GM12878 (cell line): Measurements from ENCODE around the gene RARRES2. TPM values are rescaled to one million over a fixed set of nuclear protein-coding genes. Genes with fewer than 3 reads are reported as not detected.

ENCODE experiments used
- ATAC-seq: fragments of 200-7000 bp; cut with Tn5 transposase; 3 replicates; pipeline ENCODE4 v1.9.1; 2020; ENCODE audit warnings: mild to moderate bottlenecking, moderate library complexity
- BruUV-seq: library from RNA; stranded (reverse); fragments of 400-500 nt; replicated peaks from 2 replicates; lab custom pipeline; 2021; lab: Mats Ljungman, UMichigan
- CTCF ChIA-PET: fragments of 300-600 bp; sonication (Branson Sonifier 250); formaldehyde crosslinking; extraction: SDS; loops from one replicate; lab custom pipeline; 2021; ENCODE audit warnings: inconsistent platforms; lab: Yijun Ruan, JAX
- POLR2A ChIA-PET: fragments of 350-600 bp; formaldehyde crosslinking; extraction: SDS; loops from one replicate; lab custom pipeline; 2021; ENCODE audit warnings: inconsistent platforms; lab: Charles Lee
- RAD21 ChIA-PET: fragments of 300-600 bp; sonication (Branson Sonifier 250); formaldehyde crosslinking; loops from one replicate; lab custom pipeline; 2023; ENCODE audit warnings: antibody characterized with exemption; ENCODE audit not compliant: unreplicated experiment; lab: Charles Lee
- SMC1A ChIA-PET: fragments of 300-600 bp; sonication (Branson Sonifier 250); formaldehyde crosslinking; loops from one replicate; lab custom pipeline; 2023; ENCODE audit not compliant: unreplicated experiment, uncharacterized antibody; lab: Charles Lee
- DNase-seq: peaks from one replicate; pipeline ENCODE4 v3.0.0-alpha.2; 2011; ENCODE audit warnings: low read depth, low spot score
- FAIRE-seq: peaks from 3 replicates; lab custom pipeline; 2011; peaks lifted over from hg19 to GRCh38; lab: Jason Lieb, UNC
- H2AFZ ChIP-seq: 2 replicates; pipeline ENCODE4 v1.6.0; 2011; ENCODE audit warnings: low read depth, low read length, control low read depth; ENCODE audit not compliant: control insufficient read depth
- H3K27ac ChIP-seq: 2 replicates; pipeline ENCODE4 v1.5.1; 2011; ENCODE audit warnings: control low read depth; ENCODE audit not compliant: control insufficient read depth, insufficient read depth
- H3K27me3 ChIP-seq, 2 experiments: replicated peaks in 1 of 2; 2 replicates each; pipeline versions ENCODE4 v1.6.0 to v1.6.1; 2011; ENCODE audit warnings: low read length in 1 of 2; ENCODE audit not compliant: control insufficient read depth in 2 of 2, insufficient read depth in 2 of 2
- H3K36me3 ChIP-seq, 2 experiments: 2 replicates each; pipeline ENCODE4 v1.5.1; 2011; ENCODE audit warnings: low read length in 1 of 2; ENCODE audit not compliant: control insufficient read depth in 2 of 2, insufficient read depth in 2 of 2
- H3K4me1 ChIP-seq: 2 replicates; pipeline ENCODE4 v1.6.1; 2011; ENCODE audit warnings: mild to moderate bottlenecking, low read length, moderate library complexity, mixed read lengths; ENCODE audit not compliant: control insufficient read depth, insufficient read depth
- H3K4me2 ChIP-seq: 2 replicates; pipeline ENCODE4 v1.6.0; 2011; ENCODE audit warnings: control low read depth; ENCODE audit not compliant: control insufficient read depth, insufficient read depth
- H3K4me3 ChIP-seq: fragments of 200-600 bp; sonication (generic); 2 replicates; pipeline ENCODE4 v1.5.1; 2016
- H3K79me2 ChIP-seq: 2 replicates; pipeline ENCODE4 v1.6.0; 2011; ENCODE audit warnings: low read length; ENCODE audit not compliant: control insufficient read depth, insufficient read depth
- H3K9ac ChIP-seq: 2 replicates; pipeline ENCODE4 v1.8.0; 2011; ENCODE audit warnings: low read length, control low read depth, mixed read lengths; ENCODE audit not compliant: control insufficient read depth, insufficient read depth
- H3K9me3 ChIP-seq: replicated peaks from 3 replicates; pipeline ENCODE4 v1.5.1; 2011; ENCODE audit warnings: mild to moderate bottlenecking, low read length; ENCODE audit not compliant: control insufficient read depth, insufficient read depth
- H4K20me1 ChIP-seq: 2 replicates; pipeline ENCODE4 v1.6.0; 2011; ENCODE audit not compliant: control insufficient read depth, insufficient read depth
- BCL11A ChIP-seq: IDR thresholded peaks from 2 replicates; pipeline ENCODE4 v1.6.1; 2011; ENCODE audit warnings: low read depth, low read length
- EED ChIP-seq: sonication (generic); IDR thresholded peaks from 2 replicates; pipeline ENCODE4 v1.6.1; 2016; ENCODE audit warnings: antibody characterized with exemption, low read depth
- ETV6 ChIP-seq, 2 experiments: fragments of 450-650 bp in 1 of 2; IDR thresholded peaks in 1 of 2; conservative IDR thresholded peaks in 1 of 2; 2 replicates each; pipeline ENCODE4 v1.6.1; 2014; ENCODE audit warnings: antibody characterized with exemption in 1 of 2, borderline replicate concordance in 1 of 2, low read depth in 1 of 2, mild to moderate bottlenecking in 1 of 2, moderate library complexity in 1 of 2
- EZH2 ChIP-seq: IDR thresholded peaks from 2 replicates; pipeline ENCODE4 v1.6.1; 2012; ENCODE audit warnings: low read depth, mild to moderate bottlenecking, control low read depth, inconsistent platforms, low read length, borderline replicate concordance; ENCODE audit not compliant: control insufficient read depth
- HDGF ChIP-seq: fragments of 450-650 bp; IDR thresholded peaks from 2 replicates; pipeline ENCODE4 v1.6.1; 2016; ENCODE audit warnings: antibody characterized with exemption
- IKZF1 ChIP-seq: fragments of 450-650 bp; conservative IDR thresholded peaks from 2 replicates; pipeline ENCODE4 v1.6.1; 2017; ENCODE audit warnings: antibody characterized with exemption, mild to moderate bottlenecking
- IKZF2 ChIP-seq, 2 experiments: fragments of 450-650 bp; IDR thresholded peaks; 2 replicates each; pipeline ENCODE4 v1.6.1; 2017; ENCODE audit warnings: mild to moderate bottlenecking in 2 of 2, moderate library complexity in 2 of 2
- JUNB ChIP-seq: IDR thresholded peaks from 2 replicates; pipeline ENCODE4 v1.6.1; 2016; ENCODE audit warnings: antibody characterized with exemption, mild to moderate bottlenecking
- MTA2 ChIP-seq: fragments of 450-650 bp; IDR thresholded peaks from 2 replicates; pipeline ENCODE4 v1.6.1; 2016; ENCODE audit warnings: low read depth, mild to moderate bottlenecking, moderate library complexity
- NBN ChIP-seq: fragments of 450-650 bp; IDR thresholded peaks from 2 replicates; pipeline ENCODE4 v1.6.1; 2016
- NFIC ChIP-seq: IDR thresholded peaks from 2 replicates; pipeline ENCODE4 v1.6.1; 2012; ENCODE audit warnings: low read depth, mild to moderate bottlenecking, inconsistent platforms, low read length, moderate library complexity
- RUNX3 ChIP-seq: IDR thresholded peaks from 2 replicates; pipeline ENCODE4 v1.6.1; 2012; ENCODE audit warnings: low read length, inconsistent platforms
- SPI1 ChIP-seq: IDR thresholded peaks from 2 replicates; pipeline ENCODE4 v1.6.1; 2011; ENCODE audit warnings: low read depth, mild to moderate bottlenecking, low read length, moderate library complexity, borderline replicate concordance; ENCODE audit not compliant: insufficient read depth
- YY1 ChIP-seq: IDR thresholded peaks from 2 replicates; pipeline ENCODE4 v1.6.1; 2011; ENCODE audit warnings: low read depth, mild to moderate bottlenecking, low read length
- ZSCAN29 ChIP-seq: fragments of 450-650 bp; IDR thresholded peaks from 2 replicates; pipeline ENCODE4 v1.6.1; 2017; ENCODE audit warnings: mild to moderate bottlenecking, moderate library complexity
- WGBS: methylation state at CpG from one replicate; pipeline ENCODE4 v1.1.6; 2016; ENCODE audit warnings: low lambda C conversion rate; ENCODE audit not compliant: insufficient replicate concordance, insufficient coverage; ENCODE audit errors: missing lambda C conversion rate; 5-methylcytosine and 5-hydroxymethylcytosine counted together
- in situ Hi-C: fragments of 300-500 bp; cut with MboI; formaldehyde crosslinking; loops from 9 replicates; pipeline ENCODE4 v1.14.3; 2018; ENCODE audit warnings: mixed read lengths
- intact Hi-C: fragments of 100-400 bp; cut with micrococcal nuclease; formaldehyde crosslinking; loops from one replicate; pipeline ENCODE4 v1.14.2; 2022; ENCODE audit not compliant: unreplicated experiment
- polyA plus RNA-seq, 11 experiments: library from polyadenylated mRNA; depleted of rRNA in 4 of 11; unstranded in 6 of 11; stranded (reverse) in 5 of 11; fragments of >200 nt; fragmentation: Nextera tagmentation in 4 of 11; fragmentation: Illumina TruSeq in 1 of 11; extraction: Ambion mirVana in 4 of 11; extraction: Trizol in 1 of 11; gene quantifications; 1 replicate in 1 of 11; 2 replicates in 10 of 11; pipeline versions ENCODE4 v1.2.1 to v1.2.3, GENCODE V29; 2011 to 2016; ENCODE audit warnings: inconsistent platforms in 2 of 11, missing spikeins in 2 of 11, low read depth in 1 of 11
- total RNA-seq, 4 experiments: library from RNA; depleted of rRNA in 3 of 4; stranded (reverse); fragments of >200 nt in 3 of 4; fragmentation: Illumina TruSeq in 1 of 4; extraction: Trizol in 1 of 4; gene quantifications; 2 replicates each; pipeline versions ENCODE4 v1.2.1 to v1.2.3, GENCODE V29; 2013 to 2021
- TF ChIP-seq, protein P1 (sequence below): fragments of 450-650 bp; IDR thresholded peaks from 2 replicates; pipeline ENCODE4 v1.6.1; 2017; ENCODE audit warnings: mild to moderate bottlenecking, moderate library complexity
- TF ChIP-seq, protein P2 (sequence below): fragments of 450-650 bp; IDR thresholded peaks from 2 replicates; pipeline ENCODE4 v1.6.1; 2017; ENCODE audit warnings: low read depth, mild to moderate bottlenecking, moderate library complexity
- TF ChIP-seq, protein P3 (sequence below): fragments of 450-650 bp; IDR thresholded peaks from 2 replicates; pipeline ENCODE4 v1.6.1; 2016; ENCODE audit warnings: mild to moderate bottlenecking

Gene RARRES2
- total and polyA plus RNA-seq, 10 of the 15 experiments (the other 5 are each of a cell fraction or from before 2014, with no cell fraction given), result 0.13 to 2.2 (median 0.40) TPM; not detected in 3

DNA sequence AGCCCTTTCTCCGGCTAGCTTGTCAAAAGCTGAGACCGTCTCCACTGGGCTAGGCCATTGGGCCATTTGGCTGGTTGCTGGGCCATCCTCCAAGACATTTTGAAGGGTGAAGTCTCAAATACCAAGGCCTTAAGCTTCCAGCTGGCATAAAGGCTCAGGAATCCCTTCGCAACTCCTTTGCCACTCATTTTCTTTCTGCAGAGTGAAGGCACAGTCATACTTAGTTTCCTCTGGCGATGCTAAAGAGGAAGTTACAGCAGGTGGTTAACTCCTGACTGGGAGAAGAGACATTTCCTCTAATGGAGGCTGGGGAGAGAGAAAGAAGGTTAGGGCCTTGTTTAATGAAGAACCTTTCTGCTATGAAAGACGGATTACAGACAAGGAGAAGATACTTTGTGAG is 22.4 kb upstream of the RARRES2 start:
- no peak for DNase-seq
- peaks cover 13% of the 10 kb centered on the region for H3K79me2 ChIP-seq
- H4K20me1 ChIP-seq, result no peaks in the 10 kb centered on the region
- no peaks in the 10 kb centered on the region for H3K9me3 ChIP-seq
- H3K4me3 ChIP-seq, result no peak overlapping the region
- no peaks in the 10 kb centered on the region for H3K36me3 ChIP-seq
- peak overlapping the region; percentile 42 for H2AFZ ChIP-seq
- no peaks in the 10 kb centered on the region for H3K27me3 ChIP-seq
- peaks cover 26% of the 10 kb centered on the region for H3K4me1 ChIP-seq
- POLR2A ChIA-PET, result interaction anchor here (0.9 kb wide), 1 partner anchor 14 kb away, joined by 4 read pairs; no protein-coding TSS in a partner anchor
- no TSS peak for BruUV-seq
- WGBS, result 11% methylated on average over 5 of the region's 5 CpGs
- in situ Hi-C loops (loop anchor here (5.0 kb wide), 1 partner anchor 48 kb away; no protein-coding TSS in a partner anchor), intact Hi-C loops (no loop called here)
- H3K4me2 ChIP-seq, result peak overlapping the region; percentile 56
- no peak overlapping the region for H3K9ac ChIP-seq
- RAD21 ChIA-PET, result interaction anchor here (1.0 to 1.3 kb wide), 2 partner anchors 21 to 43 kb away, joined by 3 to 4 read pairs; a partner anchor contains a TSS
- peak overlapping the region; percentile 18; the same call in 1 of the 2 replicates for H3K27ac ChIP-seq
- SMC1A ChIA-PET, result interaction anchor here (1.2 to 2.7 kb wide), 2 partner anchors 17 to 43 kb away, joined by 3 to 12 read pairs; no protein-coding TSS in a partner anchor
- CTCF ChIA-PET, result interaction anchor here (0.6 to 2.3 kb wide), 5 partner anchors 11 to 70 kb away, joined by 3 to 7 read pairs (median 4); no protein-coding TSS in a partner anchor
- peak; percentile 59 for FAIRE-seq
- ATAC-seq, result peak; percentile 32
- no peak for TF ChIP-seq EZH2
- TF ChIP-seq JUNB, result peak; percentile 39; the same call in 1 of the 2 replicates
- 0 out of 2 replicates have a peak, but pooled peaks have one; percentile 28 for TF ChIP-seq MTA2
- no peak for TF ChIP-seq ZSCAN29
- TF ChIP-seq ETV6 (conservative IDR thresholded peaks at IDR 0.05 in 1 of 2, IDR thresholded peaks at IDR 0.05 in 1 of 2; ENCODE audit: borderline replicate concordance in 1 of 2, low read depth in 1 of 2), result peak in 1 of 2 experiments; percentile 61; a peak in 1 of 4 replicates
- 0 out of 2 replicates have a peak, but pooled peaks have one; percentile 35 for TF ChIP-seq NBN
- TF ChIP-seq, protein P1, sequence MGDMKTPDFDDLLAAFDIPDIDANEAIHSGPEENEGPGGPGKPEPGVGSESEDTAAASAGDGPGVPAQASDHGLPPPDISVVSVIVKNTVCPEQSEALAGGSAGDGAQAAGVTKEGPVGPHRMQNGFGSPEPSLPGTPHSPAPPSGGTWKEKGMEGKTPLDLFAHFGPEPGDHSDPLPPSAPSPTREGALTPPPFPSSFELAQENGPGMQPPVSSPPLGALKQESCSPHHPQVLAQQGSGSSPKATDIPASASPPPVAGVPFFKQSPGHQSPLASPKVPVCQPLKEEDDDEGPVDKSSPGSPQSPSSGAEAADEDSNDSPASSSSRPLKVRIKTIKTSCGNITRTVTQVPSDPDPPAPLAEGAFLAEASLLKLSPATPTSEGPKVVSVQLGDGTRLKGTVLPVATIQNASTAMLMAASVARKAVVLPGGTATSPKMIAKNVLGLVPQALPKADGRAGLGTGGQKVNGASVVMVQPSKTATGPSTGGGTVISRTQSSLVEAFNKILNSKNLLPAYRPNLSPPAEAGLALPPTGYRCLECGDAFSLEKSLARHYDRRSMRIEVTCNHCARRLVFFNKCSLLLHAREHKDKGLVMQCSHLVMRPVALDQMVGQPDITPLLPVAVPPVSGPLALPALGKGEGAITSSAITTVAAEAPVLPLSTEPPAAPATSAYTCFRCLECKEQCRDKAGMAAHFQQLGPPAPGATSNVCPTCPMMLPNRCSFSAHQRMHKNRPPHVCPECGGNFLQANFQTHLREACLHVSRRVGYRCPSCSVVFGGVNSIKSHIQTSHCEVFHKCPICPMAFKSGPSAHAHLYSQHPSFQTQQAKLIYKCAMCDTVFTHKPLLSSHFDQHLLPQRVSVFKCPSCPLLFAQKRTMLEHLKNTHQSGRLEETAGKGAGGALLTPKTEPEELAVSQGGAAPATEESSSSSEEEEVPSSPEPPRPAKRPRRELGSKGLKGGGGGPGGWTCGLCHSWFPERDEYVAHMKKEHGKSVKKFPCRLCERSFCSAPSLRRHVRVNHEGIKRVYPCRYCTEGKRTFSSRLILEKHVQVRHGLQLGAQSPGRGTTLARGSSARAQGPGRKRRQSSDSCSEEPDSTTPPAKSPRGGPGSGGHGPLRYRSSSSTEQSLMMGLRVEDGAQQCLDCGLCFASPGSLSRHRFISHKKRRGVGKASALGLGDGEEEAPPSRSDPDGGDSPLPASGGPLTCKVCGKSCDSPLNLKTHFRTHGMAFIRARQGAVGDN, result peak; percentile 47; the same call in 1 of the 2 replicates
- peak; percentile 34; the same call in 1 of the 2 replicates for TF ChIP-seq NFIC
- TF ChIP-seq IKZF1, result peak; percentile 69; the same call in 1 of the 2 replicates
- TF ChIP-seq EED, result peak; percentile 84
- peak; percentile 49; the same call in 1 of the 2 replicates for TF ChIP-seq SPI1
- no peak for TF ChIP-seq HDGF
- TF ChIP-seq IKZF2 (IDR thresholded peaks at IDR 0.05), result peak; percentile 84
- TF ChIP-seq, protein P2, sequence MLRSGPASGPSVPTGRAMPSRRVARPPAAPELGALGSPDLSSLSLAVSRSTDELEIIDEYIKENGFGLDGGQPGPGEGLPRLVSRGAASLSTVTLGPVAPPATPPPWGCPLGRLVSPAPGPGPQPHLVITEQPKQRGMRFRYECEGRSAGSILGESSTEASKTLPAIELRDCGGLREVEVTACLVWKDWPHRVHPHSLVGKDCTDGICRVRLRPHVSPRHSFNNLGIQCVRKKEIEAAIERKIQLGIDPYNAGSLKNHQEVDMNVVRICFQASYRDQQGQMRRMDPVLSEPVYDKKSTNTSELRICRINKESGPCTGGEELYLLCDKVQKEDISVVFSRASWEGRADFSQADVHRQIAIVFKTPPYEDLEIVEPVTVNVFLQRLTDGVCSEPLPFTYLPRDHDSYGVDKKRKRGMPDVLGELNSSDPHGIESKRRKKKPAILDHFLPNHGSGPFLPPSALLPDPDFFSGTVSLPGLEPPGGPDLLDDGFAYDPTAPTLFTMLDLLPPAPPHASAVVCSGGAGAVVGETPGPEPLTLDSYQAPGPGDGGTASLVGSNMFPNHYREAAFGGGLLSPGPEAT, result peak; percentile 44; the same call in 1 of the 2 replicates
- TF ChIP-seq YY1, result peak; percentile 61; the same call in 1 of the 2 replicates
- TF ChIP-seq RUNX3, result peak; percentile 50; the same call in 1 of the 2 replicates
- no peak for TF ChIP-seq BCL11A
- TF ChIP-seq, protein P3, sequence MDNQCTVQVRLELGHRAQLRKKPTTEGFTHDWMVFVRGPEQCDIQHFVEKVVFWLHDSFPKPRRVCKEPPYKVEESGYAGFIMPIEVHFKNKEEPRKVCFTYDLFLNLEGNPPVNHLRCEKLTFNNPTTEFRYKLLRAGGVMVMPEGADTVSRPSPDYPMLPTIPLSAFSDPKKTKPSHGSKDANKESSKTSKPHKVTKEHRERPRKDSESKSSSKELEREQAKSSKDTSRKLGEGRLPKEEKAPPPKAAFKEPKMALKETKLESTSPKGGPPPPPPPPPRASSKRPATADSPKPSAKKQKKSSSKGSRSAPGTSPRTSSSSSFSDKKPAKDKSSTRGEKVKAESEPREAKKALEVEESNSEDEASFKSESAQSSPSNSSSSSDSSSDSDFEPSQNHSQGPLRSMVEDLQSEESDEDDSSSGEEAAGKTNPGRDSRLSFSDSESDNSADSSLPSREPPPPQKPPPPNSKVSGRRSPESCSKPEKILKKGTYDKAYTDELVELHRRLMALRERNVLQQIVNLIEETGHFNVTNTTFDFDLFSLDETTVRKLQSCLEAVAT, result no peak
